CD14-positive monocyte (primary cell): Measurements from ENCODE around the gene PALS1. TPM values are rescaled to one million over a fixed set of nuclear protein-coding genes. Genes with fewer than 3 reads are reported as not detected.

Experiments
- DNase-seq, 3 donors: peaks; one replicate each; pipeline ENCODE4 v3.0.0-alpha.2; 2011 to 2022
- H2AFZ ChIP-seq: 2 replicates; pipeline ENCODE4 v1.6.0; 2012; ENCODE audit warnings: mild to moderate bottlenecking, low read depth, low read length, inconsistent platforms; ENCODE audit not compliant: insufficient read depth, poor library complexity, severe bottlenecking
- H3K27ac ChIP-seq, 2 donors: 1 replicate in 1 of 2; 2 replicates in 1 of 2; pipeline ENCODE4 v1.5.1; 2012 to 2013; ENCODE audit warnings: low read length in 2 of 2, control low read depth in 1 of 2, inconsistent platforms in 1 of 2, low read depth in 1 of 2, mild to moderate bottlenecking in 1 of 2
- H3K27me3 ChIP-seq, 2 donors: one replicate each; pipeline versions ENCODE4 v1.6.0 to v1.6.1; 2011 to 2013; ENCODE audit warnings: low read length in 2 of 2; ENCODE audit not compliant: control insufficient read depth in 2 of 2, insufficient read depth in 2 of 2
- H3K36me3 ChIP-seq, 2 donors: replicated peaks in 1 of 2; 1 replicate in 1 of 2; 2 replicates in 1 of 2; pipeline versions ENCODE4 v1.5.1 to v1.6.1; 2012 to 2013; ENCODE audit warnings: low read length in 2 of 2, control low read depth in 1 of 2, inconsistent platforms in 1 of 2, mild to moderate bottlenecking in 1 of 2; ENCODE audit not compliant: insufficient read depth in 2 of 2, control insufficient read depth in 1 of 2
- H3K4me1 ChIP-seq, 2 donors: 1 replicate in 1 of 2; 2 replicates in 1 of 2; pipeline versions ENCODE4 v1.5.1 to v1.6.1; 2012 to 2013; ENCODE audit warnings: low read length in 2 of 2, control low read depth in 1 of 2, inconsistent platforms in 1 of 2, mild to moderate bottlenecking in 1 of 2, moderate library complexity in 1 of 2; ENCODE audit not compliant: insufficient read depth in 2 of 2, control insufficient read depth in 1 of 2
- H3K4me2 ChIP-seq: replicated peaks from 2 replicates; pipeline ENCODE3; 2012; ENCODE audit warnings: low read length, moderate library complexity, mild to moderate bottlenecking; ENCODE audit not compliant: poor library complexity, severe bottlenecking; ENCODE audit errors: extremely low read depth
- H3K4me3 ChIP-seq, 3 experiments: fragments of 200-600 bp in 1 of 3; sonication (generic) in 1 of 3; replicated peaks in 1 of 3; 1 replicate in 2 of 3; 2 replicates in 1 of 3; pipeline ENCODE4 v1.5.1; 2011 to 2013; ENCODE audit warnings: low read length in 3 of 3, mild to moderate bottlenecking in 3 of 3, control low read depth in 2 of 3, low read depth in 2 of 3, inconsistent platforms in 1 of 3, moderate library complexity in 1 of 3
- H3K79me2 ChIP-seq: 2 replicates; pipeline ENCODE4 v1.6.0; 2012; ENCODE audit warnings: mild to moderate bottlenecking, control low read depth, inconsistent platforms, low read length, moderate library complexity; ENCODE audit not compliant: insufficient read depth
- H3K9ac ChIP-seq: 2 replicates; pipeline ENCODE4 v1.6.0; 2017; ENCODE audit warnings: low read length, mild to moderate bottlenecking; ENCODE audit not compliant: insufficient read depth, poor library complexity, severe bottlenecking
- H3K9me3 ChIP-seq, 2 donors: replicated peaks in 1 of 2; 1 replicate in 1 of 2; 2 replicates in 1 of 2; pipeline versions ENCODE4 v1.5.1 to v1.6.1; 2012 to 2013; ENCODE audit warnings: low read length in 2 of 2, control low read depth in 1 of 2; ENCODE audit not compliant: control insufficient read depth in 1 of 2, insufficient read depth in 1 of 2
- H4K20me1 ChIP-seq: 2 replicates; pipeline ENCODE4 v1.6.0; 2012; ENCODE audit warnings: mild to moderate bottlenecking, low read length, control low read depth, moderate library complexity; ENCODE audit not compliant: insufficient read depth
- H3K27ac Mint-ChIP-seq, 7 donors: one replicate each; pipeline ENCODE4 v1.8.0; 2020; ENCODE audit warnings: mild to moderate bottlenecking in 7 of 7, mixed read lengths in 7 of 7, moderate library complexity in 6 of 7, inconsistent platforms in 2 of 7
- H3K27me3 Mint-ChIP-seq, 3 donors: one replicate each; pipeline ENCODE4 v1.8.0; 2021 to 2022; ENCODE audit warnings: low read depth in 3 of 3, mild to moderate bottlenecking in 3 of 3, mixed read lengths in 3 of 3, moderate library complexity in 3 of 3, inconsistent platforms in 1 of 3
- H3K36me3 Mint-ChIP-seq, 2 donors: one replicate each; pipeline ENCODE4 v1.8.0; 2020; ENCODE audit warnings: mixed read lengths in 2 of 2, inconsistent platforms in 1 of 2, mild to moderate bottlenecking in 1 of 2
- H3K4me1 Mint-ChIP-seq: one replicate; pipeline ENCODE4 v1.8.0; 2020; ENCODE audit warnings: mild to moderate bottlenecking, mixed read lengths
- H3K4me3 Mint-ChIP-seq, 2 donors: one replicate each; pipeline ENCODE4 v1.8.0; 2020; ENCODE audit warnings: mild to moderate bottlenecking in 2 of 2, mixed read lengths in 2 of 2, moderate library complexity in 1 of 2
- H3K9me3 Mint-ChIP-seq, 7 donors: one replicate each; pipeline ENCODE4 v1.8.0; 2020 to 2022; ENCODE audit warnings: mixed read lengths in 7 of 7, mild to moderate bottlenecking in 6 of 7, moderate library complexity in 6 of 7, inconsistent platforms in 2 of 7
- WGBS: methylation state at CpG from one replicate; pipeline ENCODE4 v1.1.5; 2013; ENCODE audit warnings: missing lambda C conversion rate; ENCODE audit not compliant: insufficient coverage; 5-methylcytosine and 5-hydroxymethylcytosine counted together
- intact Hi-C, 2 donors: fragments of 100-400 bp; cut with micrococcal nuclease; formaldehyde crosslinking; loops; one replicate each; pipeline versions ENCODE4 v1.15.0 to v1.15.1; 2023
- polyA plus RNA-seq, 3 donors: library from polyadenylated mRNA; depleted of rRNA in 1 of 3; unstranded in 2 of 3; stranded (reverse) in 1 of 3; fragments of 300-500 nt in 2 of 3; fragments of >200 nt in 1 of 3; fragmentation: Illumina TruSeq in 2 of 3; gene quantifications; 1 replicate in 2 of 3; 2 replicates in 1 of 3; pipeline ENCODE4 v1.2.3, GENCODE V29; 2012 to 2021
- TF ChIP-seq, protein P1 (sequence below): fragments of 200-600 bp; IDR thresholded peaks from one replicate; pipeline ENCODE4 v1.8.0; 2022; ENCODE audit warnings: antibody characterized with exemption, mild to moderate bottlenecking

The PALS1 gene
- polyA plus RNA-seq, 3 donors: 0.95 to 2.0 (median 2.0) TPM

DNA sequence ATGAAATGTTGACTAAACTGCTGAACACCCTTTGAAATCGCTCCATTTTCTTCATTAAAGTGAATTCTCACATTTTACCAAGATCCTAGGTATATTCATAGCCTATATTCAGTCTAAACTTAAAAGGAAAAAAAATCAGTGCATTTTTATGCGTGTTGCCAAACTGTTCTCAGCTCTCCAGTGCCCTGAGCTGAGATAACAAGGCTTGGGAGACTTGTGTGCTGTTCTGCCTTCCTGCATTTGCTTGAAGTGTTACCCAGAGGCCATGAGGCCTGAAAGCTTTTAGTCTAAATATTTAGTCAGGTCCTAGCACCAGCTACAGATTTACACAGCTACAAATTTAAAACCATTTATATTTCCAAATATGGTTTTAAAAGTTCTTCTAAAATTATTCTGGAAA, 8.6 kb upstream of the PALS1 start:
- Histone ChIP-seq H4K20me1 (no peaks in the 10 kb centered on the region), H3K4me2 (no peak overlapping the region), H3K27me3 (no peaks in the 10 kb centered on the region), H3K4me1 (no peaks in the 10 kb centered on the region), H3K36me3 (no peaks in the 10 kb centered on the region), H3K9ac (no peak overlapping the region), H3K4me3 (no peak overlapping the region), H3K27ac (no peak overlapping the region), H3K79me2 (no peaks in the 10 kb centered on the region), H3K9me3 (no peaks in the 10 kb centered on the region), H2AFZ (no peak overlapping the region)
- Mint-ChIP-seq H3K9me3 (no peaks in the 10 kb centered on the region), H3K36me3 (no peaks in the 10 kb centered on the region), H3K27ac (no peak overlapping the region), H3K4me1 (no peaks in the 10 kb centered on the region), H3K4me3 (no peak overlapping the region), H3K27me3 (no peaks in the 10 kb centered on the region)
- no CpG with 5 or more reads among the region's 2 CpGs for WGBS
- TF ChIP-seq, protein P1, sequence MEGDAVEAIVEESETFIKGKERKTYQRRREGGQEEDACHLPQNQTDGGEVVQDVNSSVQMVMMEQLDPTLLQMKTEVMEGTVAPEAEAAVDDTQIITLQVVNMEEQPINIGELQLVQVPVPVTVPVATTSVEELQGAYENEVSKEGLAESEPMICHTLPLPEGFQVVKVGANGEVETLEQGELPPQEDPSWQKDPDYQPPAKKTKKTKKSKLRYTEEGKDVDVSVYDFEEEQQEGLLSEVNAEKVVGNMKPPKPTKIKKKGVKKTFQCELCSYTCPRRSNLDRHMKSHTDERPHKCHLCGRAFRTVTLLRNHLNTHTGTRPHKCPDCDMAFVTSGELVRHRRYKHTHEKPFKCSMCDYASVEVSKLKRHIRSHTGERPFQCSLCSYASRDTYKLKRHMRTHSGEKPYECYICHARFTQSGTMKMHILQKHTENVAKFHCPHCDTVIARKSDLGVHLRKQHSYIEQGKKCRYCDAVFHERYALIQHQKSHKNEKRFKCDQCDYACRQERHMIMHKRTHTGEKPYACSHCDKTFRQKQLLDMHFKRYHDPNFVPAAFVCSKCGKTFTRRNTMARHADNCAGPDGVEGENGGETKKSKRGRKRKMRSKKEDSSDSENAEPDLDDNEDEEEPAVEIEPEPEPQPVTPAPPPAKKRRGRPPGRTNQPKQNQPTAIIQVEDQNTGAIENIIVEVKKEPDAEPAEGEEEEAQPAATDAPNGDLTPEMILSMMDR: no peak
- intact Hi-C loops: no loop called here
- no peak for DNase-seq

DNA sequence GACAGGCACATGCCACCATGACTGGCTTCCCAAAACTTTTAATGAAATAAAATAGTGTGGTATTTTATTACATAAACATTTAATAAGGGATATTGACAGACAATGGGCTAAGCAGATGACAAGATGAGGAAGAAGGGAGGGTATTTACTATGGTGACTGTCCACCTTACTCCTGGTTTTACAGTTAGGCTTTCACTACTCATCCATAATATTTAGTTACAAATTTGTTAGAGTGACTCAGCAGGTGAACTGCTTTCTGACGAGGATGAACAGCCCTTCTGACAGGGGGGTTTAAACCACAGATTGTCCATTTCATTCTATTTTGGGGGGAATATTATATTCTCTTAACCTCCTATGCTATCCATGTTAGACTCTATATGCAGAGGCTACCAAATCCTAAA, 3.6 kb upstream of the PALS1 start:
- H2AFZ ChIP-seq: no peak overlapping the region
- Mint-ChIP-seq H3K27ac (no peak overlapping the region), H3K9me3 (no peaks in the 10 kb centered on the region), H3K27me3 (peaks cover 5 to 19% (median 14%) of the 10 kb centered on the region in 3 donors), H3K4me1 (peaks cover 22% of the 10 kb centered on the region), H3K4me3 (no peak overlapping the region), H3K36me3 (no peaks in the 10 kb centered on the region)
- no peak overlapping the region for H3K4me3 ChIP-seq
- WGBS: no CpG with 5 or more reads among the region's 1 CpG
- intact Hi-C loops: no loop called here
- H3K4me2 ChIP-seq: no peak overlapping the region
- no peaks in the 10 kb centered on the region for H4K20me1 ChIP-seq
- DNase-seq: no peak
- H3K4me1 ChIP-seq: peaks cover 13 to 23% of the 10 kb centered on the region in 2 donors
- no peaks in the 10 kb centered on the region for H3K9me3 ChIP-seq
- H3K9ac ChIP-seq: no peak overlapping the region
- no peaks in the 10 kb centered on the region for H3K36me3 ChIP-seq
- no peaks in the 10 kb centered on the region for H3K79me2 ChIP-seq
- TF ChIP-seq, protein P1: no peak
- peaks cover 0 to 8% of the 10 kb centered on the region in 2 donors for H3K27me3 ChIP-seq
- H3K27ac ChIP-seq: no peak overlapping the region
